GM18873 (cell line): ENCODE data around the gene HINFP.
"Not testable (repeated sequence)": the region's sequence is repeated elsewhere in the genome, so short reads cannot be mapped to it uniquely, and the experiment has no call there.

Experiments used
- ATAC-seq: cut with Tn5 transposase; IDR thresholded peaks from one replicate; pipeline ENCODE4 v1.9.1; 2021; ENCODE audit warnings: mild to moderate bottlenecking, moderate library complexity, moderate number of reproducible peaks; ENCODE audit not compliant: unreplicated experiment, low FRiP score

HINFP gene

DNA sequence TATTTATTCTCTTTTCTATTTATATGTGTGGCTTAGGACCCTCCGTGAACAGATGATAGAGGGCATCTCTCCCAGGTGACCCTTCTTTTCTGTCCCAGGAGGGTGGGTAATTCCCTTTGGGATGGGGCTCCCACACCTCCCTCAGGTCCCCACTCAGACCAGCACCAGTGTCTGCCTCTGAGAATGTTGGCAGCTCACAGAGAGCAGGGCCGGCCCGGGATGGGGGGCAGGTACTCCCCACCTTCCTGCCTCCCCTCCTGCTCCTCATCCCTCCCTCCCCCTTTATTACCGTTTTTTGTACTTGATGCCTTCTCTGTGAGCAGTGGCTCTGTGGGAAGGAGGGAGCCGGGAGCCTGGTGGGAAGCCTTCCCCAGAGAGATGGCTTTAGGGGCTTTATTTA lies 4.8 kb upstream of the HINFP start:
- no peak for ATAC-seq

DNA sequence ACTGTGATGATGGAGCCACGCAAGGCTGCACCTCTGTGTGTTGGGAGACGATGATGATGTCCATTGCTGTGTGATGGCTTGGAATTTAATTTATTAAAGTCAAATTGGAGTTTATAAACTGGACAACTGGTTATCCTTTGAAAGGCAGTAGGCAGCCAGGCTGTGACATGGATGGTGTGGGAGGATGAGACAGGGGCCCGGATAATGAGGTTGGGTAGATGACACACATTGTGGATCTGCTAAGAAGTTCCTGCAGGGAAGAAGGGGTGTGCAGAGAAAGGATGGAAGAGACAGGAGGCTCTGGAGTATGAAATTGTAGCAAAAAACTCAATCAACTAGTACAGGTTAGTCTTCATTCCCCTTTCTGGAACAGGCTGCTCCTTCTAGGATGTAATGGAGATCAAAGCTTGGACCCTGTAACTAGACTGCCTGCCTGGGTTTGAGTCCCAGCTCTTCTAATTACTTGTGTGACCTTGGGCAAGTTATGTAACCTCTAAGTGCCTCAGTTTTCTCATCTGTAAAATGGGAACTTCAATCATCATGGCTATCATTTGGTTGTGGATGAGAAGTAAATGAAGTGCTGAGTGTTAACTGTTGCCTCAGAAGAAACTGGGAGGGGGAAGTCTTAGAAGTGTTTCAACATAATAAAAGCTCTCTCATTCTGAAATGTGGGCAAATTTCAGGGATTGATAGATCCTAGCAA lies 4.2 kb upstream of the HINFP start:
- ATAC-seq = no peak

- no peak for ATAC-seq
Observed at GRCh38 chr11:119118227-119118626, 3.2 kb upstream of the HINFP start.

- no peak for ATAC-seq
Observed at GRCh38 chr11:119118946-119119345, 2.4 kb upstream of the HINFP start.

GRCh38 chr11:119120639-119121007 lies 757 bp upstream of the HINFP start:
- ATAC-seq = no peak

DNA sequence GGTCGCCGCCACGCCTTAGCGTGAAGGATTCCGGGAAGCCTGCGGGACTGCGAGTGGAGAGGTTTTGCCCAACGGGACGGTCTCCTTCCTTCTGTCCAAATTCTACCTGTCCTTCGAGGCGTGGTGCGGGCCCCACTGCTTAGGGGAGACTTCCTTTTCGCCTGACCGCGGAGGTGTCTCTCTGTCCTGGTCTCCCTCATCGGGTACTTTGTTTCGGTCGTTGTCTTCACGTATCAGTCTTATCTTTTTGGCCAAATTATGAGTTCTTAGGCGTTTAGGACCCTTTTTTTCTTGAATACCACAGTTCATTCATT lies 388 bp downstream of the HINFP start:
- ATAC-seq = no peak

- no peak for ATAC-seq
Observed at GRCh38 chr11:119125821-119126220, 4.4 kb downstream of the HINFP start.

DNA sequence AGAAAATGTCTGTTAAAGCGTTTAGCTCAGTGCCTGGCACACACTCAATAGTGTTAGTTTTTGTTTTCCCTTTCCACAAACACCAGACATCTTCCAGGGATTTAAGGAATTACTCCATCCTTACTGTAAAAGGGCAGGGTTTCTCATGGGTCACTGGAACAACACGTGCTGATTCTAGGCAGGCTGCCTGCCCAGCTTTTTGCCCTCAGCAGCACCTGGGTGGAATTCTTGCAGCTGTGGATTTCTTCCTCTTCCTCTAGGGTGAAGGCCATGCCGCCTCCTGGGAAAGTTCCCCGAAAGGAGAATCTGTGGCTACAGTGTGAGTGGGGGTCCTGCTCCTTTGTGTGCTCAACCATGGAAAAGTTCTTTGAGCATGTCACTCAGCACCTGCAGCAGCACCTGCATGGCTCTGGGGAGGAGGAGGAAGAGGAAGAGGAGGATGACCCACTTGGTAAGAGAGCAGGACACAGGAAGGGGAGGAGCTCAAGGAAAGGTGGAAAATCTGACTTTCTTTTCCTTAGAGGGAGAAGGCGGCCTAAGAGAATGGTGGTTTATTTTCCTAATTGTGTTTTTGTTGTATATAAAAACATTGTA lies 5.4 kb downstream of the HINFP start:
- no peak for ATAC-seq

GRCh38 chr11:119130662-119131061 lies 9.3 kb downstream of the HINFP start:
- no peak for ATAC-seq

GRCh38 chr11:119134389-119134978 lies 13.1 kb downstream of the HINFP start:
- ATAC-seq = no peak

DNA sequence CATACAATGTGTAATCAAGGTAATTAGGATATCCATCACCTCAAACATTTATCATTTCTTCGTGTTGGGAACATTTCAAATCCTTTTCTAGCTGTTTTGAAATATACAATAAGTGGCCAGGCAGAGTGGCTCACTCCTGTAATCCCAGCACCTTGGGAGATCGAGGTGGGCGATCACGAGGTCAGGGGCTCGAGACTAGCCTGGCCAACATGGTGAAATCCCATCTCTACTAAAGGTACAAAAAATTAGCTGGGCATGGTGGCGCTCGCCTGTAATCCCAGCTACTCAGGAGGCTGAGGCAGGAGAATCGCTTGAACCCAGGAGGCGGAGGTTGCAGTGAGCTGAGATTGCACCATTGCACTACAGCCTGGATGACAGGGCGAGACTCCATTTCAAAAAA lies 17.9 kb downstream of the HINFP start:
- not testable (repeated sequence) for ATAC-seq

GRCh38 chr11:119144825-119145486 lies 23.6 kb downstream of the HINFP start:
- ATAC-seq = no peak

GRCh38 chr11:119145551-119145950 lies 24.2 kb downstream of the HINFP start:
- no peak for ATAC-seq

DNA sequence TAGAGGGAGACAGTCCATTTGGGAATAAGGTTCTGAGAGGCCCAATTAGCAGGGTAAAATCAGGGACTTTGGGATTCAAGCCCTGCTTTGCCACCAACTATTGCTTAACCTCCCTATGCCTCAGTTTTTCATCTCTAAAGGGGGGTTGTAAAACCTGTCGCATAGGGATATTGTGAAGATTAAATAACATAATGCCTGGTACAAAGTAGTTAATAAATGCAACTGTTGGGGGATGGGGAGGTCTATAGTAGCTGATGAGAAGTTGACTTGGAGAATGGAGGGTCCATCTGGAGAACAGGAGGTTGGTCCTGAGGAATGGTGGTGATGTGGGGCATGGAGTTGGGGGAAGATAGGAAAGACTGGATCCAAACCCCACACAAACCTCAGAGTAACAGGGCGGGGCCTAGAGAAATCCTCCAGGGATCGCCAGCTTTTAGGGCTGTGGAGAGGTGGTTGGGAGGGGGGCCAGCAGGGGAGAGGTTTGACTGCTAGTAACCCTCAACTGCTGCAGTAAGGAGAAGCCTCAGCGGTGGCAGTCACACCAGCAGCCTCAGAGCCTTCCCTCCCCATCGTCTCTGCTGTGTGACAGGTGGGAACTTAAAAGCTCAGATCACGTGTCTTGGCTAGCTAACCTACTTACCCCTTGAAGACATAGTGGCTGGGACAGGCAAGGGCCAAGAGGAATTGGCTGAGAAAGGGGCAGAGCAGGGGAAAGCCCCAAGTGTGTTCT lies 26.4 kb downstream of the HINFP start:
- no peak for ATAC-seq

GRCh38 chr11:119148720-119149017 lies 27.3 kb downstream of the HINFP start:
- no peak for ATAC-seq

DNA sequence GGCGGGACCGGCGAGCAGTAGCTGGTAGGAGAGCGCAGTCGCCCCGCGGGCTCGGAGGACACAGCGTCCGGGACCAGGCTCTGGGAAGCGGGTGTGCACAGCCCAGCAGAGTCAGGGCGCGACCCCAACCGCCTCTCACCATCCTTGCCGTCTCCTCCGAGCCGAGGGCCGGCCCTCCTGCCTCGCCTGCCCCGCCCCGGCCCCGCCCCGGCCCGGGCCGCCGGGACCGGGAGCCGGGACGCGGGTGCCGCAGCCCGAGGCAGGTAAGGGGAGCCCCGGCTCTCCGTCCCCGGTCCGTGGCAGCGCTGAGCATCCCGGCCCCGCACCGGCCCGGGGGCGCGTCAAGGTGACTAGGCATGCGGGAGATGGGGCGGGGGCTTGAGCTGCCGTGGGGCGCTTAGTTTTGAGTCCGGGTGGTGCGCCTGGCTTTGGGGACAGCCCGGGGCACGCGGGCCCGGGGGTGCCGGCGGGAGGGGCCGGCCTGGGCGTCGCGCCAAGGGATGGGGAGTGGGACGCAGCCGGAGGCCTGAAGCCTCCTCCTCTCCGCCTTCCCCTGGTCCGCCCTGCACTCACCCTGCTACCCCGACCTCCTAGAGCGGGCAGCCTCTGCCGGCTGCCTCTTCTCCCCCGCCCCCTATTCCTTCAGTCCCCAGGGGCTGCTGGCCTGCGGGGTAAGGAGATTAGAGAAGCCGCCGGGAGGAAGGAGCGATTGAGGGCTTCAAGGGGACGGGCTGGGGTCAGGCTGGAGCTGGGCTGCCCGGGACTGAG lies 27.8 kb downstream of the HINFP start, which contains the start of gene ABCG4:
Gene ABCG4, plus strand, starts transcription at position 35 of the 768 bp plus-strand sequence. CDS start 914 bp downstream, outside the sequence.
- ATAC-seq = no peak

DNA sequence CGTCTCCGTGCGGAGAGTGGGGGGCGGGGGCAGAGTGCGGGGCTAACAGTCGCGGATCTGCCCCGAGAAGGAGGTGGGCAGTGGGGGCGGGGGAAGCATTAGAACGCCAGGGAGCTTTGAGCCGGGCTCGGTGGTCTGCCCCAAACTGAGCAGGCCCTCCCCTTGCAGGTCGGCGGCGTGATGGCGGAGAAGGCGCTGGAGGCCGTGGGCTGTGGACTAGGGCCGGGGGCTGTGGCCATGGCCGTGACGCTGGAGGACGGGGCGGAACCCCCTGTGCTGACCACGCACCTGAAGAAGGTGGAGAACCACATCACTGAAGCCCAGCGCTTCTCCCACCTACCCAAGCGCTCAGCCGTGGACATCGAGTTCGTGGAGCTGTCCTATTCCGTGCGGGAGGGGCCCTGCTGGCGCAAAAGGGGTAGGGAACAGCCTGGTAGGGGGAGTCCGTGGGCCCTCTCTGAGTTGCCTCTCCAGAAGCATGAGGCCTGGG lies 28.5 kb downstream of the HINFP start:
- no peak for ATAC-seq

GRCh38 chr11:119152043-119152442 lies 30.7 kb downstream of the HINFP start:
- ATAC-seq = no peak

- no peak for ATAC-seq
Observed at GRCh38 chr11:119152604-119153003, 31.2 kb downstream of the HINFP start.
